GM12864 (cell line): ENCODE results near the gene SLC44A1.
"Not testable (repeated sequence)": the region's sequence is repeated elsewhere in the genome, so short reads cannot be mapped to it uniquely, and the experiment has no call there.

Source experiments
- DNase-seq: peaks from one replicate; pipeline ENCODE4 v3.0.0-alpha.2; 2011; ENCODE audit warnings: low read depth
- H3K4me3 ChIP-seq: 2 replicates; pipeline ENCODE4 v1.5.1; 2011; ENCODE audit warnings: mild to moderate bottlenecking, low read depth, low read length, control low read depth
- CTCF ChIP-seq: IDR thresholded peaks from 2 replicates; pipeline ENCODE4 v1.5.1; 2011; ENCODE audit warnings: low read depth, mild to moderate bottlenecking, moderate library complexity, low read length, control low read depth, inconsistent platforms; ENCODE audit errors: missing control alignments

The SLC44A1 gene

GRCh38 chr9:105264380-105264779 lies 19.9 kb downstream of the SLC44A1 start:
- TF ChIP-seq CTCF, result no peak
- no peak overlapping the region for H3K4me3 ChIP-seq
- DNase-seq, result no peak

- not testable (repeated sequence) for H3K4me3 ChIP-seq, DNase-seq
Measured at GRCh38 chr9:105268254-105268653, 23.8 kb downstream of the SLC44A1 start.

GRCh38 chr9:105269593-105269992 lies 25.1 kb downstream of the SLC44A1 start:
- H3K4me3 ChIP-seq, result no peak overlapping the region
- DNase-seq, result no peak
- no peak for TF ChIP-seq CTCF

GRCh38 chr9:105270711-105271110 lies 26.3 kb downstream of the SLC44A1 start:
- DNase-seq, result no peak
- no peak overlapping the region for H3K4me3 ChIP-seq
- TF ChIP-seq CTCF, result no peak

- DNase-seq, result no peak
- H3K4me3 ChIP-seq, result no peak overlapping the region
- no peak for TF ChIP-seq CTCF
Measured at GRCh38 chr9:105273731-105274130, 29.3 kb downstream of the SLC44A1 start.

GRCh38 chr9:105275111-105275510 lies 30.7 kb downstream of the SLC44A1 start:
- no peak overlapping the region for H3K4me3 ChIP-seq
- TF ChIP-seq CTCF, result no peak
- DNase-seq, result no peak

- no peak for DNase-seq
Measured at GRCh38 chr9:105275938-105276337, 31.5 kb downstream of the SLC44A1 start.

More at GRCh38 chr9:105275938-105276337, 31.5 kb downstream of the SLC44A1 start:
- H3K4me3 ChIP-seq, result no peak overlapping the region
- TF ChIP-seq CTCF, result no peak
